Body of pancreas (tissue), 4 donors: Measurements from ENCODE around the gene ADPRS.

Experiments
- POLR2A ChIP-seq, 3 donors: fragments of 450-650 bp; IDR thresholded peaks; one replicate each; pipeline ENCODE4 v1.6.1; 2016; ENCODE audit warnings: antibody characterized with exemption in 3 of 3, mild to moderate bottlenecking in 2 of 3
- TF ChIP-seq, protein P1 (sequence below), 7 experiments: fragments of 450-650 bp in 4 of 7; fragments of 200-600 bp in 3 of 7; sonication (generic) in 3 of 7; IDR thresholded peaks; one replicate each; pipeline ENCODE4 v1.5.1; 2016 to 2019; ENCODE audit warnings: antibody characterized with exemption in 7 of 7

DNA sequence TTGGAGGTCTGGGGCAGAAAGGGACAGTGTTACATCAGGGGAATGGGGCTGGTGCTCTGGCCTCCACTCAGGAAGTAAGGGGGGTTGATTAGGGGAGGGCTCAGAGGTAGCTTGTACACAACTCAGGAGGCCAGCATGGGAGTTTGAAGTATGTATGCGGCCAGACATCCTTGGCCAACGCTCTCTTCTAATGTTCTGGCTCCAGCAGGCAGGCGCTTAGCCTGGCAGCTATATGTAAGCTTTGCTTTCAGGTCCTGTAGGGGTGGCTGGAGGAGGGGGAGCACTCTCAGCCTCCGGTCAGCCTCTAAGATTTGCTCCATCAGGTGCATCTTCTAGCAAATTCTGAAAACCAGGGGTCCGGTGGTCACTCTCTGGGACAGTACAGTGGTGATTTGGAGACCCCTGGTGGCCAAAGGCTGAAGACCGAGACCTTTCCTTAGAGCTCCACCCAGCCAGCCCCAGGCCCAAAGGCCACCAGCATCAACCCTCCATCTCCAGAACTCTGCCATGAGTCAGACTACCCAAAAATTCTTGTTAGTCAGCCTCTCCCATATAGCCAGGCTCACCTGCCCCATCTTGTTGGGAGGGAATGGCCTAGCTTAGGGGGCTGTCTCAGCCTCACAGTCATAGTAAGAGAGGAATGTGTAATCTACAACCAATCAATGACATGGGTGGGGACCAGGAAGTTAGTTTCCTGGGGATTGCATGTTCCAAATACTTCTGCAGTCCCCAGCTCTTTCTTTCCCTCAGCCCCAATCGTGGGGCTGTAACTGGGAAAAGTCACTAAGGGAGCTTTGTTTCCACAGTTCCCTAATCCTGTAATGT lies 46.0 kb downstream of the ADPRS start:
- TF ChIP-seq, protein P1, sequence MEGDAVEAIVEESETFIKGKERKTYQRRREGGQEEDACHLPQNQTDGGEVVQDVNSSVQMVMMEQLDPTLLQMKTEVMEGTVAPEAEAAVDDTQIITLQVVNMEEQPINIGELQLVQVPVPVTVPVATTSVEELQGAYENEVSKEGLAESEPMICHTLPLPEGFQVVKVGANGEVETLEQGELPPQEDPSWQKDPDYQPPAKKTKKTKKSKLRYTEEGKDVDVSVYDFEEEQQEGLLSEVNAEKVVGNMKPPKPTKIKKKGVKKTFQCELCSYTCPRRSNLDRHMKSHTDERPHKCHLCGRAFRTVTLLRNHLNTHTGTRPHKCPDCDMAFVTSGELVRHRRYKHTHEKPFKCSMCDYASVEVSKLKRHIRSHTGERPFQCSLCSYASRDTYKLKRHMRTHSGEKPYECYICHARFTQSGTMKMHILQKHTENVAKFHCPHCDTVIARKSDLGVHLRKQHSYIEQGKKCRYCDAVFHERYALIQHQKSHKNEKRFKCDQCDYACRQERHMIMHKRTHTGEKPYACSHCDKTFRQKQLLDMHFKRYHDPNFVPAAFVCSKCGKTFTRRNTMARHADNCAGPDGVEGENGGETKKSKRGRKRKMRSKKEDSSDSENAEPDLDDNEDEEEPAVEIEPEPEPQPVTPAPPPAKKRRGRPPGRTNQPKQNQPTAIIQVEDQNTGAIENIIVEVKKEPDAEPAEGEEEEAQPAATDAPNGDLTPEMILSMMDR (IDR thresholded peaks at IDR 0.05): peak; percentile 30 to 57 (median 45)
- no peak for TF ChIP-seq POLR2A (IDR thresholded peaks at IDR 0.05)
